Osteoblast (primary cell): ENCODE data around the gene CUL3. TPM values are rescaled to one million over a fixed set of nuclear protein-coding genes. Genes with fewer than 3 reads are reported as not detected.

Experiments
- DNase-seq: peaks from one replicate; pipeline ENCODE4 v3.0.0; 2011; ENCODE audit warnings: low spot score, mixed read lengths; ENCODE audit not compliant: insufficient read length; ENCODE audit errors: missing footprints
- H2AFZ ChIP-seq: 2 replicates; pipeline ENCODE4 v1.6.0; 2011; ENCODE audit warnings: mild to moderate bottlenecking, low read length
- H3K27ac ChIP-seq: 2 replicates; pipeline ENCODE4 v1.5.1; 2011; ENCODE audit warnings: mild to moderate bottlenecking, low read depth, low read length, moderate library complexity
- H3K27me3 ChIP-seq: 2 replicates; pipeline ENCODE4 v1.6.0; 2012; ENCODE audit warnings: mild to moderate bottlenecking, control low read depth, inconsistent platforms, low read length, moderate library complexity; ENCODE audit not compliant: insufficient read depth
- H3K36me3 ChIP-seq: 2 replicates; pipeline ENCODE4 v1.5.1; 2011; ENCODE audit warnings: mild to moderate bottlenecking, low read length, control low read depth, moderate library complexity; ENCODE audit not compliant: insufficient read depth
- H3K4me1 ChIP-seq: 2 replicates; pipeline ENCODE4 v1.5.1; 2011; ENCODE audit warnings: mild to moderate bottlenecking, low read length, control low read depth, moderate library complexity; ENCODE audit not compliant: insufficient read depth
- H3K4me2 ChIP-seq: 2 replicates; pipeline ENCODE4 v1.6.0; 2011; ENCODE audit warnings: mild to moderate bottlenecking, low read length; ENCODE audit not compliant: insufficient read depth
- H3K4me3 ChIP-seq: fragments of 200-600 bp; sonication (generic); 3 replicates; pipeline ENCODE4 v1.5.1; 2012; ENCODE audit warnings: mild to moderate bottlenecking, low read length, inconsistent platforms; ENCODE audit not compliant: insufficient read depth
- H3K79me2 ChIP-seq: 2 replicates; pipeline ENCODE4 v1.6.0; 2012; ENCODE audit warnings: mild to moderate bottlenecking, low read length, control low read depth, inconsistent platforms; ENCODE audit not compliant: insufficient read depth
- H3K9me3 ChIP-seq: 2 replicates; pipeline ENCODE4 v1.5.1; 2011; ENCODE audit warnings: low read depth, low read length, control low read depth
- H4K20me1 ChIP-seq: 2 replicates; pipeline ENCODE4 v1.6.0; 2012; ENCODE audit warnings: mild to moderate bottlenecking, low read length, control low read depth; ENCODE audit not compliant: insufficient read depth
- CTCF ChIP-seq: IDR thresholded peaks from 2 replicates; pipeline ENCODE4 v1.5.1; 2011; ENCODE audit warnings: mild to moderate bottlenecking, low read depth, low read length, moderate library complexity; ENCODE audit errors: extremely low read depth
- total RNA-seq: library from RNA; depleted of rRNA; stranded (reverse); fragments of >200 nt; gene quantifications from 2 replicates; pipeline ENCODE4 v1.2.3, GENCODE V29; 2012

CUL3 gene
- total RNA-seq, 1 donor = 64.4 TPM

- H3K4me2 ChIP-seq = no peak overlapping the region
- no peak for TF ChIP-seq CTCF
- no peak overlapping the region for H2AFZ ChIP-seq
- peak; percentile 78 for DNase-seq
- no peak overlapping the region for H3K4me3 ChIP-seq
- no peaks in the 10 kb centered on the region for H3K27me3 ChIP-seq
- H3K4me1 ChIP-seq = peaks cover 26% of the 10 kb centered on the region
- H3K79me2 ChIP-seq = peaks cover 98% of the 10 kb centered on the region
- peaks cover 77% of the 10 kb centered on the region for H4K20me1 ChIP-seq
- H3K9me3 ChIP-seq = no peaks in the 10 kb centered on the region
- H3K27ac ChIP-seq = peak overlapping the region; percentile 24
- no peaks in the 10 kb centered on the region for H3K36me3 ChIP-seq
Measured at GRCh38 chr2:224561234-224562005, 23.7 kb downstream of the CUL3 start.

- Histone ChIP-seq H3K4me3 (no peak overlapping the region), H3K27me3 (no peaks in the 10 kb centered on the region), H2AFZ (no peak overlapping the region), H3K9me3 (no peaks in the 10 kb centered on the region), H3K4me2 (no peak overlapping the region), H4K20me1 (peaks cover 76% of the 10 kb centered on the region), H3K4me1 (peaks cover 29% of the 10 kb centered on the region), H3K79me2 (peaks cover 98% of the 10 kb centered on the region), H3K27ac (peak overlapping the region; percentile 11), H3K36me3 (no peaks in the 10 kb centered on the region)
- TF ChIP-seq CTCF = no peak
- no peak for DNase-seq
Measured at GRCh38 chr2:224560549-224560948, 24.6 kb downstream of the CUL3 start.

GRCh38 chr2:224557610-224558009 lies 27.6 kb downstream of the CUL3 start:
- peaks cover 71% of the 10 kb centered on the region for H4K20me1 ChIP-seq
- no peak overlapping the region for H3K4me2 ChIP-seq
- DNase-seq = no peak

More at GRCh38 chr2:224557610-224558009, 27.6 kb downstream of the CUL3 start:
- H3K79me2 ChIP-seq = peaks cover 97% of the 10 kb centered on the region
- H3K9me3 ChIP-seq = no peaks in the 10 kb centered on the region
- H3K4me3 ChIP-seq = no peak overlapping the region
- no peak for TF ChIP-seq CTCF
- no peaks in the 10 kb centered on the region for H3K27me3 ChIP-seq
- H3K4me1 ChIP-seq = peaks cover 15% of the 10 kb centered on the region
- no peak overlapping the region for H3K27ac ChIP-seq
- no peaks in the 10 kb centered on the region for H3K36me3 ChIP-seq
- H2AFZ ChIP-seq = no peak overlapping the region
